K562 (cell line): ENCODE measurements around the gene SLC2A2. TPM values are rescaled to one million over a fixed set of nuclear protein-coding genes. Genes with fewer than 3 reads are reported as not detected.

ENCODE experiments used
- ATAC-seq: fragments of 200-7000 bp; cut with Tn5 transposase; 3 replicates; pipeline ENCODE4 v1.9.1; 2020; ENCODE audit warnings: moderate library complexity
- BruUV-seq: library from RNA; stranded (reverse); fragments of 400-500 nt; replicated peaks from 2 replicates; lab custom pipeline; 2021; lab: Mats Ljungman, UMichigan
- CTCF ChIA-PET: fragments of 300-600 bp; formaldehyde crosslinking; extraction: SDS; loops from one replicate; lab custom pipeline; 2021; ENCODE audit warnings: low intra/inter-chr PET ratio; lab: Yijun Ruan, JAX
- POLR2A ChIA-PET: fragments of 300-600, 350-650 bp; sonication (Branson Sonifier 250); formaldehyde crosslinking; extraction: SDS; loops from one replicate; lab custom pipeline; 2021; ENCODE audit warnings: antibody characterized with exemption, inconsistent platforms; lab: Yijun Ruan, JAX
- DNase-seq, 4 experiments: peaks; one replicate each; pipeline versions ENCODE4 v3.0.0 to v3.0.0-alpha.2; 2011 to 2018; ENCODE audit warnings: low spot score in 3 of 4, mixed read lengths in 3 of 4; ENCODE audit errors: extremely low read depth in 1 of 4
- FAIRE-seq: peaks from 2 replicates; lab custom pipeline; 2011; peaks lifted over from hg19 to GRCh38; lab: Jason Lieb, UNC
- H2AFZ ChIP-seq: 2 replicates; pipeline ENCODE4 v1.6.0; 2011; ENCODE audit warnings: low read depth, low read length, control low read depth, inconsistent platforms
- H3K27ac ChIP-seq: fragments of 200-600 bp; 3 replicates; pipeline ENCODE4 v1.8.0; 2011; ENCODE audit warnings: low read depth, mild to moderate bottlenecking, control low read depth, inconsistent platforms, low read length, moderate library complexity, mixed read lengths; ENCODE audit errors: extremely low read depth
- H3K27me3 ChIP-seq, 2 experiments: fragments of 300-600 bp in 1 of 2; 2 replicates in 1 of 2; 3 replicates in 1 of 2; pipeline versions ENCODE4 v1.6.0 to v1.8.0; 2011; ENCODE audit warnings: inconsistent platforms in 2 of 2, low read length in 2 of 2, mild to moderate bottlenecking in 1 of 2, mixed read lengths in 1 of 2, moderate library complexity in 1 of 2; ENCODE audit not compliant: control insufficient read depth in 2 of 2, insufficient read depth in 2 of 2
- H3K36me3 ChIP-seq: fragments of 300-600 bp; 3 replicates; pipeline ENCODE4 v1.8.0; 2011; ENCODE audit warnings: mild to moderate bottlenecking, low read length, inconsistent platforms; ENCODE audit not compliant: control insufficient read depth, insufficient read depth
- H3K4me1 ChIP-seq, 2 experiments: fragments of 200-600 bp in 1 of 2; replicated peaks in 1 of 2; 2 replicates in 1 of 2; 3 replicates in 1 of 2; pipeline versions ENCODE4 v1.5.1 to v1.8.0; 2011; ENCODE audit warnings: inconsistent platforms in 2 of 2, low read length in 2 of 2, mild to moderate bottlenecking in 1 of 2, mixed read lengths in 1 of 2, moderate library complexity in 1 of 2; ENCODE audit not compliant: control insufficient read depth in 2 of 2, insufficient read depth in 2 of 2
- H3K4me2 ChIP-seq: 2 replicates; pipeline ENCODE4 v1.6.1; 2011; ENCODE audit warnings: low read length, control low read depth, inconsistent platforms, mixed read lengths; ENCODE audit not compliant: insufficient read depth
- H3K4me3 ChIP-seq: fragments of 200-600 bp; sonication (generic), shearing (Covaris generic); 2 replicates; pipeline ENCODE4 v1.5.1; 2016; ENCODE audit warnings: control low read depth, inconsistent platforms
- H3K79me2 ChIP-seq: fragments of 200-600 bp; 3 replicates; pipeline ENCODE4 v1.8.0; 2011; ENCODE audit warnings: low read length, inconsistent platforms; ENCODE audit not compliant: control insufficient read depth, insufficient read depth
- H3K9ac ChIP-seq, 2 experiments: 2 replicates each; pipeline versions ENCODE4 v1.6.0 to v1.6.1; 2011; ENCODE audit warnings: low read depth in 2 of 2, low read length in 2 of 2, control low read depth in 1 of 2, inconsistent platforms in 1 of 2, mild to moderate bottlenecking in 1 of 2, mixed read lengths in 1 of 2; ENCODE audit not compliant: insufficient read depth in 1 of 2
- H3K9me1 ChIP-seq: one replicate; pipeline ENCODE4 v1.6.0; 2011; ENCODE audit warnings: inconsistent platforms, mild to moderate bottlenecking, low read length, moderate library complexity; ENCODE audit not compliant: control insufficient read depth, insufficient read depth
- H3K9me3 ChIP-seq: replicated peaks from 2 replicates; pipeline ENCODE4 v1.5.1; 2011; ENCODE audit warnings: low read depth, low read length, inconsistent platforms; ENCODE audit not compliant: control insufficient read depth, insufficient read depth
- H4K20me1 ChIP-seq: replicated peaks from 2 replicates; pipeline ENCODE4 v1.6.1; 2011; ENCODE audit warnings: low read length, inconsistent platforms, mixed read lengths; ENCODE audit not compliant: control insufficient read depth, insufficient read depth
- GABPB1 ChIP-seq: sonication (generic); formaldehyde crosslinking; IDR thresholded peaks from 2 replicates; pipeline ENCODE4 v1.8.0; 2022; ENCODE audit warnings: mild to moderate bottlenecking, missing genetic modification reagents
- GATAD2B ChIP-seq: fragments of 450-650 bp; IDR thresholded peaks from 2 replicates; pipeline ENCODE4 v1.6.1; 2017; ENCODE audit warnings: mild to moderate bottlenecking, borderline replicate concordance
- HDGF ChIP-seq: fragments of 450-650 bp; IDR thresholded peaks from 2 replicates; pipeline ENCODE4 v1.6.1; 2016
- MAFG ChIP-seq: fragments of 450-650 bp; conservative IDR thresholded peaks from 2 replicates; pipeline ENCODE4 v1.6.1; 2016; ENCODE audit warnings: missing genetic modification characterization, missing compliant biosample characterization
- MEIS2 ChIP-seq: fragments of 450-650 bp; IDR thresholded peaks from 2 replicates; pipeline ENCODE4 v1.6.1; 2014; ENCODE audit warnings: mild to moderate bottlenecking; ENCODE audit not compliant: partially characterized antibody
- NEUROD1 ChIP-seq: fragments of 150-350 bp; IDR thresholded peaks from 2 replicates; pipeline ENCODE4 v1.6.1; 2014; ENCODE audit warnings: borderline replicate concordance, low read length, low read depth; ENCODE audit not compliant: partially characterized antibody
- PHF21A ChIP-seq: fragments of 450-650 bp; IDR thresholded peaks from 2 replicates; pipeline ENCODE4 v1.6.1; 2017; ENCODE audit warnings: low read depth, borderline replicate concordance
- PKNOX1 ChIP-seq: fragments of 450-650 bp; IDR thresholded peaks from 2 replicates; pipeline ENCODE4 v1.6.1; 2016
- RAD21 ChIP-seq, 2 experiments: fragments of 250-450 bp in 1 of 2; fragments of 450-650 bp in 1 of 2; sonication (Bioruptor Pico) in 1 of 2; formaldehyde crosslinking in 1 of 2; IDR thresholded peaks in 1 of 2; conservative IDR thresholded peaks in 1 of 2; 2 replicates each; pipeline versions ENCODE4 v1.4.0 to v1.8.0; 2020 to 2022; ENCODE audit warnings: mild to moderate bottlenecking in 2 of 2, moderate library complexity in 1 of 2
- SMC3 ChIP-seq: conservative IDR thresholded peaks from 2 replicates; pipeline ENCODE4 v1.6.1; 2011; ENCODE audit warnings: low read depth, low read length, improper control_type of control experiment; ENCODE audit not compliant: insufficient read depth
- ZNF121 ChIP-seq: sonication (generic); formaldehyde crosslinking; conservative IDR thresholded peaks from 2 replicates; pipeline ENCODE4 v1.8.0; 2022; ENCODE audit warnings: missing genetic modification reagents
- ZNF224 ChIP-seq: sonication (generic); formaldehyde crosslinking; IDR thresholded peaks from 2 replicates; pipeline ENCODE4 v1.8.0; 2022; ENCODE audit warnings: mild to moderate bottlenecking, missing genetic modification reagents
- WGBS: fragments of 100-300 bp; shearing (Covaris generic); methylation state at CpG from one replicate; pipeline ENCODE4 v1.1.6; 2016; ENCODE audit warnings: low coverage, mixed read lengths; ENCODE audit not compliant: insufficient coverage; ENCODE audit errors: missing lambda C conversion rate; 5-methylcytosine and 5-hydroxymethylcytosine counted together
- in situ Hi-C: fragments of 300-500 bp; cut with MboI; formaldehyde crosslinking; loops from 4 replicates; pipeline ENCODE4 v1.15.0; 2018; ENCODE audit warnings: inconsistent platforms, mixed read lengths
- intact Hi-C: fragments of 100-400 bp; cut with micrococcal nuclease; formaldehyde crosslinking; loops from 2 replicates; pipeline ENCODE4 v1.14.2; 2022
- polyA plus RNA-seq, 8 experiments: library from polyadenylated mRNA; depleted of rRNA in 4 of 8; stranded (reverse) in 5 of 8; unstranded in 3 of 8; fragments of >200 nt; fragmentation: Nextera tagmentation in 2 of 8; fragmentation: Illumina TruSeq in 1 of 8; extraction: Ambion mirVana in 2 of 8; extraction: Trizol in 1 of 8; gene quantifications; 2 replicates each; pipeline versions ENCODE4 v1.2.1 to v1.2.3, GENCODE V29; 2011 to 2014; ENCODE audit warnings: inconsistent platforms in 1 of 8, missing spikeins in 1 of 8
- total RNA-seq, 7 experiments: library from RNA; depleted of rRNA in 6 of 7; stranded (reverse); fragments of >200 nt in 6 of 7; fragmentation: Illumina TruSeq in 2 of 7; extraction: Trizol in 2 of 7; gene quantifications; 2 replicates each; pipeline versions ENCODE4 v1.2.1 to v1.2.3, GENCODE V29; 2011 to 2021; ENCODE audit warnings: low replicate concordance in 1 of 7
- TF ChIP-seq, protein P1 (sequence below), 3 experiments: IDR thresholded peaks in 2 of 3; conservative IDR thresholded peaks in 1 of 3; 2 replicates each; pipeline ENCODE4 v1.5.1; 2011 to 2012; ENCODE audit warnings: low read length in 3 of 3, mild to moderate bottlenecking in 3 of 3, control low read depth in 2 of 3, improper control_type of control experiment in 1 of 3, inconsistent platforms in 1 of 3, low read depth in 1 of 3, mixed read lengths in 1 of 3, moderate library complexity in 1 of 3; ENCODE audit not compliant: insufficient read depth in 2 of 3

Gene SLC2A2
- total and polyA plus RNA-seq, 9 of the 15 experiments (the other 6 are each of a cell fraction or from before 2014, with no cell fraction given), result 0.18 TPM; not detected in 8

DNA sequence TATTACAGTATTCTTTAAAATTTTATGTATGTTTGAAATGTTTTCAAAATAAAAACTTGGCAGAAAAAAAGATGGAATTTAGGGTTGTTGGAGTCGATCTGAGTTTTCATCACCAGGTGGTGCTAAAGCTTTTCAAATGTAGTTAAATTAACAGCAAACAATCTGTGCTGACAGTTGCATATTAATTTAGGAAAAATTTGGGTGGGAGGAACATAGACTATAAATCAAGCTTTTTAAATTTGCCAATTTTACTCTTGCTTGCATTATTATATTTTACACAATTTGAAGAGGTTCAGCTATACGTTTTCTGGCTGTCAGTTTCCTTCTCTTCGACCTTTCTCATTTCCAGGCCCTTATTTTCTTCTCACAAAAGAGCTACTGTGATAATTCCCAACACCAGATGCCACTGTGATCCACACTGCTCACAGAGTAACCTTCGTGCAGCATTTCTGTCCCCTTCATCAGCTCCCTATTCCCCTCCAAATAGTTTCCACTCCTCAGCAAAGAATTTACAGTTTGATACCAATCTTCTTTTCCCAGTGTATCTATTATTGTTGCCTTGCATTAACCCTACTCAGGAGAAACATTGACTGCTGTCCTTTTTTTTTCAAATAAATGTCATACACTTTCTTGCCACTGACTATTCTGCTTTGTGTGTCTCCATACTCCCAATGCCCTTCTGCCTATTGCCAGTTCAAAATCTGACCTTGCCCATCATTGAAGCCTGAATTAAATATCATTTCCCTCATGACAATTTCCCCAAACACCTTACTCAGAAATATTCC lies 64.7 kb downstream of the SLC2A2 start:
- H3K9ac ChIP-seq, result no peak overlapping the region
- no peaks in the 10 kb centered on the region for H4K20me1 ChIP-seq
- no peaks in the 10 kb centered on the region for H3K9me1 ChIP-seq
- DNase-seq, result peak in 3 of 4 experiments; percentile 15 to 52 (median 15)
- no peaks in the 10 kb centered on the region for H3K36me3 ChIP-seq
- FAIRE-seq, result peak; percentile 93
- intact Hi-C loops (loop anchor here (1.0 to 10.0 kb wide), 6 partner anchors 85 to 1713 kb away; no protein-coding TSS in a partner anchor), in situ Hi-C loops (loop anchor here (5.0 to 25.0 kb wide), 2 partner anchors 605 to 1675 kb away; no protein-coding TSS in a partner anchor)
- CTCF ChIA-PET, result interaction anchor here (0.6 to 2.1 kb wide), 10 partner anchors 140 to 1705 kb away, joined by 3 to 20 read pairs (median 5); no protein-coding TSS in a partner anchor
- no peaks in the 10 kb centered on the region for H3K9me3 ChIP-seq
- no peaks in the 10 kb centered on the region for H3K27me3 ChIP-seq
- H3K27ac ChIP-seq, result no peak overlapping the region
- H3K4me3 ChIP-seq, result no peak overlapping the region
- H3K4me2 ChIP-seq, result no peak overlapping the region
- no TSS peak for BruUV-seq
- no peaks in the 10 kb centered on the region for H3K79me2 ChIP-seq
- no peak overlapping the region for H2AFZ ChIP-seq
- H3K4me1 ChIP-seq, result no peaks in the 10 kb centered on the region
- WGBS, result 8% methylated on average over 4 of the region's 4 CpGs
- POLR2A ChIA-PET, result interaction anchor here (0.5 to 1.2 kb wide), 4 partner anchors 43 to 1732 kb away, joined by 3 read pairs; no protein-coding TSS in a partner anchor
- peak; percentile 51; the same call in 1 of the 3 replicates for ATAC-seq
- TF ChIP-seq NEUROD1 (no peak), MEIS2 (peak; percentile 22), ZNF121 (CRISPR knock-in tag) (no peak), MAFG (tag) (peak; percentile 44; the same call in 1 of the 2 replicates), HDGF (no peak), ZNF224 (CRISPR knock-in tag) (no peak), GATAD2B (peak; percentile 15; the same call in 1 of the 2 replicates), RAD21 (CRISPR knock-in tag; conservative IDR thresholded peaks at IDR 0.05 in 1 of 2, IDR thresholded peaks at IDR 0.05 in 1 of 2) (peak; percentile 89 to 91), PKNOX1 (0 out of 2 replicates have a peak, but pooled peaks have one; percentile 12), SMC3 (peak; percentile 40), GABPB1 (no peak), PHF21A (no peak)
- TF ChIP-seq, protein P1, sequence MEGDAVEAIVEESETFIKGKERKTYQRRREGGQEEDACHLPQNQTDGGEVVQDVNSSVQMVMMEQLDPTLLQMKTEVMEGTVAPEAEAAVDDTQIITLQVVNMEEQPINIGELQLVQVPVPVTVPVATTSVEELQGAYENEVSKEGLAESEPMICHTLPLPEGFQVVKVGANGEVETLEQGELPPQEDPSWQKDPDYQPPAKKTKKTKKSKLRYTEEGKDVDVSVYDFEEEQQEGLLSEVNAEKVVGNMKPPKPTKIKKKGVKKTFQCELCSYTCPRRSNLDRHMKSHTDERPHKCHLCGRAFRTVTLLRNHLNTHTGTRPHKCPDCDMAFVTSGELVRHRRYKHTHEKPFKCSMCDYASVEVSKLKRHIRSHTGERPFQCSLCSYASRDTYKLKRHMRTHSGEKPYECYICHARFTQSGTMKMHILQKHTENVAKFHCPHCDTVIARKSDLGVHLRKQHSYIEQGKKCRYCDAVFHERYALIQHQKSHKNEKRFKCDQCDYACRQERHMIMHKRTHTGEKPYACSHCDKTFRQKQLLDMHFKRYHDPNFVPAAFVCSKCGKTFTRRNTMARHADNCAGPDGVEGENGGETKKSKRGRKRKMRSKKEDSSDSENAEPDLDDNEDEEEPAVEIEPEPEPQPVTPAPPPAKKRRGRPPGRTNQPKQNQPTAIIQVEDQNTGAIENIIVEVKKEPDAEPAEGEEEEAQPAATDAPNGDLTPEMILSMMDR (IDR thresholded peaks at IDR 0.05 in 2 of 3, conservative IDR thresholded peaks at IDR 0.05 in 1 of 3; ENCODE audit: insufficient read depth in 2 of 3, low read depth in 1 of 3, low read length in 3 of 3), result peak; percentile 29 to 78 (median 49); a peak in 4 of 6 replicates
